SK-N-SH (cell line): ENCODE measurements around the gene RHEBL1.

ENCODE experiments used
- CTCF ChIP-seq: fragments of 200-600 bp; sonication (generic); IDR thresholded peaks from 2 replicates; pipeline ENCODE4 v1.6.1; 2017; ENCODE audit warnings: antibody characterized with exemption, mild to moderate bottlenecking, moderate library complexity
- EP300 ChIP-seq, 2 experiments: IDR thresholded peaks; 2 replicates each; pipeline versions ENCODE4 v1.4.0 to v1.6.1; 2012; ENCODE audit warnings: borderline replicate concordance in 1 of 2, low read depth in 1 of 2, low read length in 1 of 2
- EZH2phosphoT487 ChIP-seq: fragments of 200-600 bp; sonication (generic); IDR thresholded peaks from 2 replicates; pipeline ENCODE4 v1.6.1; 2017; ENCODE audit warnings: low read depth, mixed run types, mild to moderate bottlenecking, antibody characterized with exemption, moderate library complexity, borderline replicate concordance
- MAX ChIP-seq: IDR thresholded peaks from 2 replicates; pipeline ENCODE4 v1.4.0; 2012; ENCODE audit warnings: low read depth
- NRF1 ChIP-seq: IDR thresholded peaks from 2 replicates; pipeline ENCODE4 v1.6.1; 2012; ENCODE audit warnings: low read depth, mild to moderate bottlenecking, low read length
- PBX3 ChIP-seq: IDR thresholded peaks from 2 replicates; pipeline ENCODE4; 2012
- RAD21 ChIP-seq: IDR thresholded peaks from 2 replicates; pipeline ENCODE4 v1.6.1; 2012; ENCODE audit warnings: mild to moderate bottlenecking, low read length
- REST ChIP-seq: IDR thresholded peaks from 2 replicates; pipeline ENCODE4 v1.6.1; 2012; ENCODE audit warnings: mild to moderate bottlenecking, low read depth, low read length, moderate library complexity
- USF1 ChIP-seq: IDR thresholded peaks from 2 replicates; pipeline ENCODE4 v1.4.0; 2012; ENCODE audit warnings: low read depth, borderline replicate concordance

- TF ChIP-seq USF1: no peak
- no peak for TF ChIP-seq CTCF
- no peak for TF ChIP-seq REST
- no peak for TF ChIP-seq RAD21
- TF ChIP-seq MAX: no peak
- no peak for TF ChIP-seq NRF1
- no peak for TF ChIP-seq PBX3
- no peak for TF ChIP-seq EZH2phosphoT487
- TF ChIP-seq EP300 (IDR thresholded peaks at IDR 0.05; ENCODE audit: borderline replicate concordance in 1 of 2, low read depth in 1 of 2, low read length in 1 of 2): no peak
These were observed 36.0 kb downstream of the RHEBL1 start for GRCh38 chr12:49033611-49034285.
